Dendritic cell treated with granulocyte-macrophage colony-stimulating factor and Interleukin-4, amounts not matched to agents 40 ng/mL and 50 ng/mL, for 4 days (primary cell): Measurements from ENCODE around the gene FKBP15.
"Not testable (repeated sequence)": the region's sequence is repeated elsewhere in the genome, so short reads cannot be mapped to it uniquely, and the experiment has no call there.

Experiments
- H3K27ac Mint-ChIP-seq: one replicate; pipeline ENCODE4 v1.8.0; 2022; ENCODE audit warnings: mild to moderate bottlenecking, mixed read lengths
- H3K27me3 Mint-ChIP-seq: one replicate; pipeline ENCODE4 v1.8.0; 2022; ENCODE audit warnings: mild to moderate bottlenecking, mixed read lengths
- H3K36me3 Mint-ChIP-seq: one replicate; pipeline ENCODE4 v1.8.0; 2022; ENCODE audit warnings: low read depth, mixed read lengths
- H3K4me1 Mint-ChIP-seq: one replicate; pipeline ENCODE4 v1.8.0; 2022; ENCODE audit warnings: low read depth, mixed read lengths
- H3K4me3 Mint-ChIP-seq: one replicate; pipeline ENCODE4 v1.8.0; 2022; ENCODE audit warnings: mild to moderate bottlenecking, moderate library complexity, mixed read lengths
- H3K9me3 Mint-ChIP-seq: one replicate; pipeline ENCODE4 v1.8.0; 2022; ENCODE audit warnings: mixed read lengths
- intact Hi-C: fragments of 100-400 bp; cut with micrococcal nuclease; formaldehyde crosslinking; loops from one replicate; pipeline ENCODE4 v1.15.0; 2022

FKBP15 gene

GRCh38 chr9:113139953-113140352, 81.1 kb downstream of the FKBP15 start:
- H3K27me3 Mint-ChIP-seq = peaks cover 18% of the 10 kb centered on the region
- H3K27ac Mint-ChIP-seq = no peak overlapping the region
- H3K36me3 Mint-ChIP-seq = no peaks in the 10 kb centered on the region
- H3K4me3 Mint-ChIP-seq = no peak overlapping the region
- intact Hi-C loops = no loop called here
- peaks cover 30% of the 10 kb centered on the region for H3K9me3 Mint-ChIP-seq
- no peaks in the 10 kb centered on the region for H3K4me1 Mint-ChIP-seq

GRCh38 chr9:113139225-113139829, 81.8 kb downstream of the FKBP15 start:
- peaks cover 30% of the 10 kb centered on the region for H3K9me3 Mint-ChIP-seq
- intact Hi-C loops = no loop called here
- no peaks in the 10 kb centered on the region for H3K36me3 Mint-ChIP-seq
- H3K27ac Mint-ChIP-seq = no peak overlapping the region
- no peaks in the 10 kb centered on the region for H3K4me1 Mint-ChIP-seq
- peaks cover 17% of the 10 kb centered on the region for H3K27me3 Mint-ChIP-seq
- no peak overlapping the region for H3K4me3 Mint-ChIP-seq

GRCh38 chr9:113138760-113139159, 82.3 kb downstream of the FKBP15 start:
- intact Hi-C loops = no loop called here
- no peak overlapping the region for H3K27ac Mint-ChIP-seq
- H3K4me1 Mint-ChIP-seq = no peaks in the 10 kb centered on the region
- H3K36me3 Mint-ChIP-seq = no peaks in the 10 kb centered on the region
- H3K4me3 Mint-ChIP-seq = no peak overlapping the region
- H3K27me3 Mint-ChIP-seq = peaks cover 15% of the 10 kb centered on the region
- peaks cover 30% of the 10 kb centered on the region for H3K9me3 Mint-ChIP-seq

GRCh38 chr9:113137196-113138168, 83.6 kb downstream of the FKBP15 start:
- H3K9me3 Mint-ChIP-seq = peaks cover 23% of the 10 kb centered on the region
- no peak overlapping the region for H3K4me3 Mint-ChIP-seq
- peaks cover 20% of the 10 kb centered on the region for H3K27me3 Mint-ChIP-seq
- H3K36me3 Mint-ChIP-seq = no peaks in the 10 kb centered on the region
- no peak overlapping the region for H3K27ac Mint-ChIP-seq
- intact Hi-C loops = no loop called here
- no peaks in the 10 kb centered on the region for H3K4me1 Mint-ChIP-seq

- H3K36me3 Mint-ChIP-seq = no peaks in the 10 kb centered on the region
- peaks cover 26% of the 10 kb centered on the region for H3K27me3 Mint-ChIP-seq
- no peaks in the 10 kb centered on the region for H3K9me3 Mint-ChIP-seq
- H3K4me3 Mint-ChIP-seq = no peak overlapping the region
- H3K4me1 Mint-ChIP-seq = peaks cover 17% of the 10 kb centered on the region
- H3K27ac Mint-ChIP-seq = no peak overlapping the region
- intact Hi-C loops = no loop called here
Observed at GRCh38 chr9:113131689-113132151, 89.4 kb downstream of the FKBP15 start.

GRCh38 chr9:113129884-113130283, 91.2 kb downstream of the FKBP15 start:
- Mint-ChIP-seq H3K27me3 (peaks cover 28% of the 10 kb centered on the region), H3K4me1 (peaks cover 27% of the 10 kb centered on the region), H3K9me3 (no peaks in the 10 kb centered on the region), H3K27ac (no peak overlapping the region), H3K36me3 (no peaks in the 10 kb centered on the region), H3K4me3 (no peak overlapping the region)
- intact Hi-C loops = no loop called here

- Mint-ChIP-seq H3K4me1 (peaks cover 27% of the 10 kb centered on the region), H3K27ac (no peak overlapping the region), H3K9me3 (no peaks in the 10 kb centered on the region), H3K36me3 (no peaks in the 10 kb centered on the region), H3K4me3 (no peak overlapping the region), H3K27me3 (peaks cover 28% of the 10 kb centered on the region)
- intact Hi-C loops = no loop called here
Observed at GRCh38 chr9:113129466-113129865, 91.6 kb downstream of the FKBP15 start.

- Mint-ChIP-seq H3K27me3 (peaks cover 18% of the 10 kb centered on the region), H3K4me3 (no peak overlapping the region), H3K27ac (no peak overlapping the region), H3K36me3 (no peaks in the 10 kb centered on the region), H3K9me3 (no peaks in the 10 kb centered on the region), H3K4me1 (peaks cover 19% of the 10 kb centered on the region)
- intact Hi-C loops = no loop called here
Observed at GRCh38 chr9:113125386-113126035, 95.6 kb downstream of the FKBP15 start.

GRCh38 chr9:113118829-113119228, 102.2 kb downstream of the FKBP15 start:
- H3K9me3 Mint-ChIP-seq, H3K4me3 Mint-ChIP-seq, H3K36me3 Mint-ChIP-seq, H3K27me3 Mint-ChIP-seq, intact Hi-C loops, H3K4me1 Mint-ChIP-seq, H3K27ac Mint-ChIP-seq: not testable (repeated sequence)
